A549 (cell line): ENCODE measurements around the gene SAPCD2.

Experiments
- CEBPB ChIP-seq, 2 experiments: fragments of >200 bp in 1 of 2; sonication (Bioruptor Twin) in 1 of 2; formaldehyde crosslinking in 1 of 2; IDR thresholded peaks; 2 replicates each; pipeline ENCODE4 v1.6.1; 2012 to 2016
- KDM5A ChIP-seq: fragments of 200-600 bp; sonication (generic); IDR thresholded peaks from 2 replicates; pipeline ENCODE4 v1.6.1; 2016; ENCODE audit warnings: antibody characterized with exemption, mild to moderate bottlenecking
- MAX ChIP-seq: IDR thresholded peaks from 2 replicates; pipeline ENCODE4 v1.6.1; 2012
- POLR2A ChIP-seq: IDR thresholded peaks from 2 replicates; pipeline ENCODE4 v1.6.1; 2012; ENCODE audit warnings: mild to moderate bottlenecking, low read length
- RAD21 ChIP-seq, 2 experiments: fragments of >200 bp in 1 of 2; sonication (Bioruptor Twin) in 1 of 2; formaldehyde crosslinking in 1 of 2; IDR thresholded peaks in 1 of 2; conservative IDR thresholded peaks in 1 of 2; 2 replicates in 1 of 2; 3 replicates in 1 of 2; pipeline ENCODE4 v1.6.1; 2012 to 2018; ENCODE audit warnings: inconsistent platforms in 1 of 2
- SREBF2 ChIP-seq: fragments of 450-650 bp; IDR thresholded peaks from 2 replicates; pipeline ENCODE4 v1.6.1; 2014; ENCODE audit warnings: mild to moderate bottlenecking, moderate library complexity
- TF ChIP-seq, protein P1 (sequence below): fragments of >200 bp; sonication (Bioruptor Twin); formaldehyde crosslinking; IDR thresholded peaks from 3 replicates; pipeline ENCODE4 v1.5.1; 2016

DNA sequence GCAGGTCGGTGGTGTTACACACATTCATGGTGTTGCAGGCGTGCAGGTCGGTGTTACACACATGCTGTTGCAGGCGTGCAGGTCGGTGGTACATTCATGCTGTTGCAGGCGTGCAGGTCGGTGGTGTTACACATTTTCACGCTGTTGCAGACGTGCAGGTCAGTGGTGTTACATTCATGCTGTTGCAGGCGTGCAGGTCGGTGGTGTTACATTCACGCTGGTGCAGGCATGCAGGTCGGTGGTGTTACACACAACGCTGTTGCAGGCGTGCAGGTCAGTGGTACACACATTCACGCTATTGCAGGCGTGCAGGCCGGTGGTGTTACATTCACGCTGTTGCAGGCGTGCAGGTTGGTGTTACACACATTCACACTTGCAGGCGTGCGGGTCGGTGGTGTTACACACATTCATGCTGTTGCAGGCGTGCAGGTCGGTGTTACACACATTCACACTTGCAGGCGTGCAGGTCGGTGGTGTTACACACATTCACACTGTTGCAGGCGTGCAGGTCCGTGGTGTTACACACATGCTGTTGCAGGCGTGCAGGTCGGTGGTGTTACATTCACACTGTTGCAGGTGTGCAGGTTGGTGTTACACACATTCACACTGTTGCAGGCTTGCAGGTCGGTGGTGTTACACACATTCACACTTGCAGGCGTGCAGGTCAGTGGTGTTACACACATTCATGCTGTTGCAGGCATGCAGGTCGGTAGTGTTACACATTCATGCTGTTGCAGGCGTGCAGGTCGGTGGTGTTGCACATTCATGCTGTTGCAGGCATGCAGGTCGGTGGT lies 33.0 kb upstream of the SAPCD2 start:
- TF ChIP-seq KDM5A (no peak), RAD21 (conservative IDR thresholded peaks at IDR 0.05 in 1 of 2, IDR thresholded peaks at IDR 0.05 in 1 of 2) (no peak), MAX (no peak), SREBF2 (no peak), POLR2A (no peak), CEBPB (IDR thresholded peaks at IDR 0.05) (no peak)
- TF ChIP-seq, protein P1, sequence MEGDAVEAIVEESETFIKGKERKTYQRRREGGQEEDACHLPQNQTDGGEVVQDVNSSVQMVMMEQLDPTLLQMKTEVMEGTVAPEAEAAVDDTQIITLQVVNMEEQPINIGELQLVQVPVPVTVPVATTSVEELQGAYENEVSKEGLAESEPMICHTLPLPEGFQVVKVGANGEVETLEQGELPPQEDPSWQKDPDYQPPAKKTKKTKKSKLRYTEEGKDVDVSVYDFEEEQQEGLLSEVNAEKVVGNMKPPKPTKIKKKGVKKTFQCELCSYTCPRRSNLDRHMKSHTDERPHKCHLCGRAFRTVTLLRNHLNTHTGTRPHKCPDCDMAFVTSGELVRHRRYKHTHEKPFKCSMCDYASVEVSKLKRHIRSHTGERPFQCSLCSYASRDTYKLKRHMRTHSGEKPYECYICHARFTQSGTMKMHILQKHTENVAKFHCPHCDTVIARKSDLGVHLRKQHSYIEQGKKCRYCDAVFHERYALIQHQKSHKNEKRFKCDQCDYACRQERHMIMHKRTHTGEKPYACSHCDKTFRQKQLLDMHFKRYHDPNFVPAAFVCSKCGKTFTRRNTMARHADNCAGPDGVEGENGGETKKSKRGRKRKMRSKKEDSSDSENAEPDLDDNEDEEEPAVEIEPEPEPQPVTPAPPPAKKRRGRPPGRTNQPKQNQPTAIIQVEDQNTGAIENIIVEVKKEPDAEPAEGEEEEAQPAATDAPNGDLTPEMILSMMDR, result no peak
